KG1 (cell line): ENCODE measurements around the gene TMEM198.

ENCODE experiments used
- DNase-seq: peaks from one replicate; lab custom pipeline; 2025; lab: John Stamatoyannopoulos, UW

The TMEM198 gene

GRCh38 chr2:219525533-219526232 is 18.1 kb upstream of the TMEM198 start:
- DNase-seq: no peak

DNA sequence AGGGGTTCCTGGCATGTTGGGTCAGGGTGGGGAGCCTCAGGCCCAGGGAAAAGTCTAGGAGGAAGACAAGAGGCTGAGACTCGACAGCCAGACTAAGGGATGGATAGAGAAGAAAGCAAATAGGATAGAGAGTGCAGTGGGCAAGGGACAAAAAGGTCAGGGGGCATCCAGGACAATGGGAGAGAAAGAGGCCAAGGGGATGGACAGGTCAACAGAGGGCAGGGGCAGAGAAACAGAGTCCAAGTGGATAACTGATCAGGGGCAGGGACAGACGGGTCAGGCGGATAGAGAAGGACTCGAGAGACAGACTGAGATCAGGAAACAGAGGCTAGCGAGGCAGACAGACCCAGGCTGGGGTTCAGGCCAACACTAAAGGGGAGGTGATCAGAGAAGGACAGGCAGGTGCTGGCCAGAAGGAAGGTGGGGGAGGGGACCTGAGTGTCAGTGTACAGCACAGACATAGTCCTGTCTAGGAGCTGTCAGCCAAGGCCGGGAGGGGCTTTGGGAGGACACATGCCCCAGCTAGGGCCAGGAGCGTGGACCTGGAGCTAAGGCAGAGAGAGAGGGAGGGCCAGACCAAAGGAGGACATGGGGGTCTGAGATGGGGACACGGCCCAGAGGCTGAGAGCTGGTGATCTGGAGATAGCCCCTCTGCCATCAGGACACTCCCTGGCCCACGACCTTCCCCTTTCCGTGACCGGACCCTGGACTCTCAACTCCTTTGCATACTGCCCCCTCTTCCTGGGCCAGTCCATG is 17.3 kb upstream of the TMEM198 start:
- no peak for DNase-seq

DNA sequence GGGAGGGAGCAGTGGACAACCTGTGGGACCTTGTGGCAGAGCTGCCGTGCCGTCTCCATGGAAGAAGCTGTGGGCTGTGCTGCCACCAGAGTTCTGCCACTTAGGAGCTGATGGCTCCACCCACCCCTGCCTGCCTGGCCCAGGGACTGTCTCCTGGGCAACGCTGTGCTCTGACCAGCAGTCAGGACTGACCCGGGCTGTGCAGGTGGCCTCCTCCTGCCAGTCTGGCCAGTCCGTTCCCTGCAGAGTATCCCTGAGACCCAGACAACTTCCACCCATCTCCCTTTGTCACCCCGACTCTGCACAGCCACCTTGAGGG is 16.8 kb upstream of the TMEM198 start:
- DNase-seq: no peak

DNA sequence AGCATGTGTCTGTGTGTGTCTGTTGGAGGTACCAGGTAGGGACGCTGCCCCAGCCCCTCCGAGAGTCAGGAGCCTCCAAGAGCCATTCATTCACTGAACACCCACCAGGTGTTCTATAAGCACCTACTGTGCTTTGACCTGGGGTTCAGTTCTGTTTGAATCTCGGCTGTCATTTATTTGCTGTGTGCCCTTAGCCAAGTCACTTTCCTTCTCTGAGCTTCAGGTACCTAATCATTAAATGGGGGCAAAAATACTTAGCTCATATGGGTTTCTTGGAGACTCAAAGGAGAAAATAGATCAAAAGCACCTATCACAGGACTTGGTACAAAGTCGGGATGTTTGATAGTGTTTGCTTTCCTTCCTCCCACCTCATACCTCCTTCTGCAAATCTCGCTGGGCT is 16.4 kb upstream of the TMEM198 start:
- DNase-seq: no peak

DNA sequence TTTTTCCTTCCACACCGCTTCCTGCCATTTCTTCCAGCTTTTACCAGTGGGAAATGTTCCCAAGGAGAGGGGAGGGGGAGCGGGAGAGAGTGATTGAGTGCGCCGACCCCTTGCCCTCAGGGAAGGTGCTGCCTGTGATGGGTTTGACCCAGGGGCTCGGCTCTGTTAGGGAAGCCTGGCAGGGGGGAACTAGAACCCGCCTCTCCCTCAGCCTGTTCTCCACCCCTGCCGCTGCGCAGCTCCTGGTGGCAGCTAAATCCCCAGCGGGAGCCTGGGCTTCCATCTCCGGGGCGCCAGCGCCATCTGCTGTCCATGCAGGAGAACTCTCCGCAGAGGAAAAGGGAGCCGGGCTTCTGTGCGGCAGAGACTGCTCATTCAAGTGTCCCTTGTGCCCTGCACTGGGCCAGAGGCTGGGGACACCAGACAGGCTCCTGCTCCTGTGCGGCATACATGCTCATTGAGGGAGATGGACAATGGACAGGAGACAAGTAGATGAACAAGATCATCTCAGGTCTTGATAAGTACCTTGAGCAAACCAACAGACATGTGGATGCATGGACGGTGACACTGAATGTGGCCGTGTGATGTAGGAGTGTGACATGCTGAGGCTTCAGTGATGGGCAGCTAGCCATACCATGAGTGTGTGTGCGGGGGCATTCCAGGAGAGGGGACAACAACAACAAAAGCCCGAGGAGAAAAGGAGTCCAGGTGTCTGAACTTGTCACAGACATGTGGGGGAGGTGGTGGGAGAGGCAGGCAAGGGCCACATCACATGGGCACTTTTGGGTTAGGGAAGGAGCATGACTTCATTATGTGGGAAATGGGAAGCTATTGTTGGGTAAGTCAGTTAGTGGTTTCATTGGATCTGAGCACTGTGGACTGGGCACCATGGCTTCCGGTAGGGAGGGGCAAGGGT is 13.5 kb upstream of the TMEM198 start:
- DNase-seq: peak; percentile 43

GRCh38 chr2:219531639-219532377 is 12.0 kb upstream of the TMEM198 start:
- no peak for DNase-seq

GRCh38 chr2:219532378-219532649 is 11.5 kb upstream of the TMEM198 start:
- no peak for DNase-seq

DNA sequence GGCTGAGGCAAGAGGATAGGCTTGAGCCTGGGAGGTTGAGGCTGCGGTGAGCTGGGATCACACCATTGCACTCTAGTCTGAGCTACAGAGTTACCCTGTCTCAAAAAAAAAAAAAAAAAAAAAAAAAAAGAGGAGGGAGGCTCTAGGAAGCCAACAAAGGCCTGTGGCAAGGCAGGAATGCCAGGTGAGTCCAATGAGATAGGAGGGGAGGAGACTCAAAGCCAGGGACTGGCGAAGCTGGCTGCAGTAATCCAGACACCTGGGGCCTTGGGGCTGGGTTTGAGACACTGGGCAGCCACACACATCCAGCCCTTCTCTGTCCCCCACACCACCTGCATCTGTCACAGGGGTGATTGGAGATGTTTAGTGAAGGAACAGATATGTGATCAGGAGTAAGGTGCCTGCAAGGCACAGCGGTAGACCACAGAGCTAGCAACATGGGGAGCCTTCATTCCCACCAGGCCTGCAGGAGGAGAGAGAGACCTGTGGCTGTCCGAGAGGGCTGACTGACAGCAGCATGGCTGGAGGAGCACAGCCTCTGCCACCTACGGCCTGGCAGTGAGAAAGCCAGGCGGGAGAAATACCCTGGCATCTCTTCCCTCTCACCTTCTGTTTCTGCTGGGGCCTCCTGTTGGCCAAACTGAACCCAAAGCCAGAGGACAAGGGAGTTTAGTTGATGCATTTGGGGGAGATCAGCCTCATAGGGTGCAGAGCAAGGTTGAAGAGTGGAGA is 9.7 kb upstream of the TMEM198 start:
- no peak for DNase-seq

GRCh38 chr2:219536425-219536824 is 7.4 kb upstream of the TMEM198 start:
- DNase-seq: no peak

- no peak for DNase-seq
These were observed 6.9 kb upstream of the TMEM198 start for GRCh38 chr2:219536967-219537366.

DNA sequence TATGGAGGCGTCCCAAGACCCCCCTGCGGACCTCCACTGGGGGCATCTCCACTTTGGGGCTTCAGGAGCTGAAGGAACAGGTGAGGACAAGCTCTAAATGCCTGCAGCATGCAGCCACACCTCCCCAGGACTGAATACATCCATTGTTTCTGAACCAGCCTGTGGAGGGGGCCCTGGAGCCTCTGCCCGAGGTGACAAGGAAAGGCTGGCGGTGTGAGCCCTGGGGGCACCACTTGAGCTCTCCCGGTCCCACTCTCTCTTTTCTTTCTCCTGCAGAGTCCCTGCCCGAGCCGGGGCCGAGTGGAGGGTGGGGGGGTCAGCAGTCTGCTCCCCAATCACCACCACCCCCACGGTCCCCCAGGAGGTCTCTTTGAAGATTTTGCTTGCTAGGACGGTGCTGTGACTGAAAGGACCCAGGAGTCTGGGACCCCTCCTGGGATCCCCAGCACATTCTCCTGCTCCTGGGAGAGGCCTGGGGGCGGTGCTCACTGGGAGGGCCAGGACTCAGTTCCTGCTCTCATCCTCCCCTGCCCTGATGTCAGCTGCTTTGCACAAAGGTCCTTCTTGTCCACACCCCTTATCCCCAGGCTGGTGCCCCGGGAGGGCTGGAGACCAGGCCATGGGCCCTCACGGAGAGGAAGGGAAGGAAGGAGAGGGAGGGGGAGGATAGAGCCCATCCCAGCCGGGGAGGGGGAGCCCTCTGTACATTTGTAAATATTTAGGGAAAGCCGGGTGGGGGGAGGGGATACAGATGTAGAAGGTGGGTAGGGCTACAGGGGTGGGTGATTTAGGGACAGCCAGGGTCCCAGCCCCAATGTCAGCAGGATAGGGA is 6.0 kb upstream of the TMEM198 start:
- no peak for DNase-seq

- DNase-seq: no peak
These were observed 5.3 kb upstream of the TMEM198 start for GRCh38 chr2:219538504-219538951.

- no peak for DNase-seq
These were observed 4.7 kb upstream of the TMEM198 start for GRCh38 chr2:219538956-219539788.

GRCh38 chr2:219539926-219540678 is 3.7 kb upstream of the TMEM198 start:
- DNase-seq: no peak

GRCh38 chr2:219540784-219541504 is 2.9 kb upstream of the TMEM198 start:
- no peak for DNase-seq

DNA sequence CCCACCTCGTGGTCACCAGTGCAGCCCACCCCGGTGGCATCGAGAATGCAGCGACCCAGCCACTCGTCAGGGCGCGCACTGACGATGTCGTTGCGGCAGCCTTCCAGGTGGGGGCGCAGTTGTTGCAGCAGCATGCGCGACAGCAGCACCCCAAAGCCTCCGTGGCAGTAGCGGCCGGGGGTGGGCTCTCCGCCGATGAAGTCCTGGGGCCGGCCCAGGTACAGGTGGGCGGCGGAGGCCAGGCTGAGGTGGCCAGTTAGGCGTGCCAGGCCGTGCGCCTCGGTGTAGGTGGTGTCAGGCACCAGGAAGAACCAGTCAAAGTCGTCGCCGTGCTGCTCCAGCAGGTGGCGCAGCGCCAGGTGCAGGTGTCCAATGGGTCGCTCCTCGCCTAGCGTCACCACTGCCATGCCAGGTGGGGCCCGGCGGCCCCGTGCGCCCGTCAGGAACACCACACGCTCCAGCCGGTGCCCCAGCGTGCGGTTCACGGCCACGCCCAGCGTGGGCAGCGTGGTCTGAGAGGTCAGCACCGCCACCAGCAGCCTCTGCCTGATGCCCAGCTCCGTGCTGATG is 2.1 kb upstream of the TMEM198 start:
- peak; percentile 71 for DNase-seq

- no peak for DNase-seq
These were observed 765 bp upstream of the TMEM198 start for GRCh38 chr2:219542931-219543595.
